K562 (cell line): ENCODE data around the gene RNF187. TPM values are rescaled to one million over a fixed set of nuclear protein-coding genes. Genes with fewer than 3 reads are reported as not detected.

Source experiments
- ATAC-seq: fragments of 200-7000 bp; cut with Tn5 transposase; 3 replicates; pipeline ENCODE4 v1.9.1; 2020; ENCODE audit warnings: moderate library complexity
- BruUV-seq: library from RNA; stranded (reverse); fragments of 400-500 nt; replicated peaks from 2 replicates; lab custom pipeline; 2021; lab: Mats Ljungman, UMichigan
- CTCF ChIA-PET: fragments of 300-600 bp; formaldehyde crosslinking; extraction: SDS; loops from one replicate; lab custom pipeline; 2021; ENCODE audit warnings: low intra/inter-chr PET ratio; lab: Yijun Ruan, JAX
- POLR2A ChIA-PET: fragments of 300-600, 350-650 bp; sonication (Branson Sonifier 250); formaldehyde crosslinking; extraction: SDS; loops from one replicate; lab custom pipeline; 2021; ENCODE audit warnings: antibody characterized with exemption, inconsistent platforms; lab: Yijun Ruan, JAX
- DNase-seq, 4 experiments: peaks; one replicate each; pipeline versions ENCODE4 v3.0.0 to v3.0.0-alpha.2; 2011 to 2018; ENCODE audit warnings: low spot score in 3 of 4, mixed read lengths in 3 of 4; ENCODE audit errors: extremely low read depth in 1 of 4
- FAIRE-seq: peaks from 2 replicates; lab custom pipeline; 2011; peaks lifted over from hg19 to GRCh38; lab: Jason Lieb, UNC
- H2AFZ ChIP-seq: 2 replicates; pipeline ENCODE4 v1.6.0; 2011; ENCODE audit warnings: low read depth, low read length, control low read depth, inconsistent platforms
- H3K27ac ChIP-seq: fragments of 200-600 bp; 3 replicates; pipeline ENCODE4 v1.8.0; 2011; ENCODE audit warnings: low read depth, mild to moderate bottlenecking, control low read depth, inconsistent platforms, low read length, moderate library complexity, mixed read lengths; ENCODE audit errors: extremely low read depth
- H3K27me3 ChIP-seq, 2 experiments: fragments of 300-600 bp in 1 of 2; 2 replicates in 1 of 2; 3 replicates in 1 of 2; pipeline versions ENCODE4 v1.6.0 to v1.8.0; 2011; ENCODE audit warnings: inconsistent platforms in 2 of 2, low read length in 2 of 2, mild to moderate bottlenecking in 1 of 2, mixed read lengths in 1 of 2, moderate library complexity in 1 of 2; ENCODE audit not compliant: control insufficient read depth in 2 of 2, insufficient read depth in 2 of 2
- H3K36me3 ChIP-seq: fragments of 300-600 bp; 3 replicates; pipeline ENCODE4 v1.8.0; 2011; ENCODE audit warnings: mild to moderate bottlenecking, low read length, inconsistent platforms; ENCODE audit not compliant: control insufficient read depth, insufficient read depth
- H3K4me1 ChIP-seq, 2 experiments: fragments of 200-600 bp in 1 of 2; replicated peaks in 1 of 2; 2 replicates in 1 of 2; 3 replicates in 1 of 2; pipeline versions ENCODE4 v1.5.1 to v1.8.0; 2011; ENCODE audit warnings: inconsistent platforms in 2 of 2, low read length in 2 of 2, mild to moderate bottlenecking in 1 of 2, mixed read lengths in 1 of 2, moderate library complexity in 1 of 2; ENCODE audit not compliant: control insufficient read depth in 2 of 2, insufficient read depth in 2 of 2
- H3K4me2 ChIP-seq: 2 replicates; pipeline ENCODE4 v1.6.1; 2011; ENCODE audit warnings: low read length, control low read depth, inconsistent platforms, mixed read lengths; ENCODE audit not compliant: insufficient read depth
- H3K4me3 ChIP-seq: fragments of 200-600 bp; sonication (generic), shearing (Covaris generic); 2 replicates; pipeline ENCODE4 v1.5.1; 2016; ENCODE audit warnings: control low read depth, inconsistent platforms
- H3K79me2 ChIP-seq: fragments of 200-600 bp; 3 replicates; pipeline ENCODE4 v1.8.0; 2011; ENCODE audit warnings: low read length, inconsistent platforms; ENCODE audit not compliant: control insufficient read depth, insufficient read depth
- H3K9ac ChIP-seq, 2 experiments: 2 replicates each; pipeline versions ENCODE4 v1.6.0 to v1.6.1; 2011; ENCODE audit warnings: low read depth in 2 of 2, low read length in 2 of 2, control low read depth in 1 of 2, inconsistent platforms in 1 of 2, mild to moderate bottlenecking in 1 of 2, mixed read lengths in 1 of 2; ENCODE audit not compliant: insufficient read depth in 1 of 2
- H3K9me1 ChIP-seq: one replicate; pipeline ENCODE4 v1.6.0; 2011; ENCODE audit warnings: inconsistent platforms, mild to moderate bottlenecking, low read length, moderate library complexity; ENCODE audit not compliant: control insufficient read depth, insufficient read depth
- H3K9me3 ChIP-seq: replicated peaks from 2 replicates; pipeline ENCODE4 v1.5.1; 2011; ENCODE audit warnings: low read depth, low read length, inconsistent platforms; ENCODE audit not compliant: control insufficient read depth, insufficient read depth
- H4K20me1 ChIP-seq: replicated peaks from 2 replicates; pipeline ENCODE4 v1.6.1; 2011; ENCODE audit warnings: low read length, inconsistent platforms, mixed read lengths; ENCODE audit not compliant: control insufficient read depth, insufficient read depth
- BMI1 ChIP-seq: fragments of 150-350 bp; IDR thresholded peaks from 2 replicates; pipeline ENCODE4 v1.6.1; 2014; ENCODE audit warnings: low read length
- CHD4 ChIP-seq: fragments of 200-600 bp; sonication (generic); IDR thresholded peaks from 3 replicates; pipeline ENCODE4 v1.6.1; 2012; ENCODE audit warnings: low read depth, mild to moderate bottlenecking, mixed read lengths, low read length, inconsistent platforms; ENCODE audit not compliant: insufficient read depth, insufficient replicate concordance, poor library complexity, severe bottlenecking
- ELF1 ChIP-seq: fragments of 200-800 bp; sonication (Bioruptor generic); IDR thresholded peaks from 2 replicates; pipeline ENCODE4 v1.6.1; 2016; ENCODE audit warnings: missing genetic modification characterization, missing compliant biosample characterization
- HDAC2 ChIP-seq: fragments of 450-650 bp; IDR thresholded peaks from 2 replicates; pipeline ENCODE4 v1.6.1; 2016; ENCODE audit warnings: mild to moderate bottlenecking
- HNRNPH1 ChIP-seq: fragments of 200-400 bp; formaldehyde crosslinking; optimal IDR thresholded peaks from 2 replicates; pipeline ENCODE3; 2017; ENCODE audit warnings: low read depth, mild to moderate bottlenecking, low read length, moderate library complexity
- IRF2 ChIP-seq: sonication (generic); formaldehyde crosslinking; IDR thresholded peaks from 2 replicates; pipeline ENCODE4 v1.8.1; 2022; ENCODE audit warnings: mild to moderate bottlenecking, missing genetic modification reagents
- LCOR ChIP-seq: sonication (generic); formaldehyde crosslinking; IDR thresholded peaks from 2 replicates; pipeline ENCODE4 v1.8.0; 2022; ENCODE audit warnings: mild to moderate bottlenecking, missing genetic modification reagents
- MCM5 ChIP-seq: fragments of 450-650 bp; IDR thresholded peaks from 2 replicates; pipeline ENCODE4 v1.6.1; 2016; ENCODE audit warnings: low read depth
- MXI1 ChIP-seq: IDR thresholded peaks from 2 replicates; pipeline ENCODE4 v1.6.1; 2011; ENCODE audit warnings: low read depth, mild to moderate bottlenecking, improper control_type of control experiment, low read length
- NFE2L1 ChIP-seq: fragments of 450-650 bp; IDR thresholded peaks from 2 replicates; pipeline ENCODE4 v1.6.1; 2016; ENCODE audit warnings: missing genetic modification characterization, low read depth, mild to moderate bottlenecking, missing compliant biosample characterization, moderate library complexity, borderline replicate concordance
- PHF21A ChIP-seq: fragments of 450-650 bp; IDR thresholded peaks from 2 replicates; pipeline ENCODE4 v1.6.1; 2017; ENCODE audit warnings: low read depth, borderline replicate concordance
- POLR2H ChIP-seq: IDR thresholded peaks from 2 replicates; pipeline ENCODE4 v1.6.1; 2016; ENCODE audit warnings: missing genetic modification characterization, low read depth, mild to moderate bottlenecking, control low read depth, missing compliant biosample characterization, moderate library complexity
- TCF7 ChIP-seq: sonication (generic); IDR thresholded peaks from 2 replicates; pipeline ENCODE4 v1.6.1; 2016; ENCODE audit warnings: antibody characterized with exemption, borderline replicate concordance
- WGBS: fragments of 100-300 bp; shearing (Covaris generic); methylation state at CpG from one replicate; pipeline ENCODE4 v1.1.6; 2016; ENCODE audit warnings: low coverage, mixed read lengths; ENCODE audit not compliant: insufficient coverage; ENCODE audit errors: missing lambda C conversion rate; 5-methylcytosine and 5-hydroxymethylcytosine counted together
- in situ Hi-C: fragments of 300-500 bp; cut with MboI; formaldehyde crosslinking; loops from 4 replicates; pipeline ENCODE4 v1.15.0; 2018; ENCODE audit warnings: inconsistent platforms, mixed read lengths
- intact Hi-C: fragments of 100-400 bp; cut with micrococcal nuclease; formaldehyde crosslinking; loops from 2 replicates; pipeline ENCODE4 v1.14.2; 2022
- polyA plus RNA-seq, 8 experiments: library from polyadenylated mRNA; depleted of rRNA in 4 of 8; stranded (reverse) in 5 of 8; unstranded in 3 of 8; fragments of >200 nt; fragmentation: Nextera tagmentation in 2 of 8; fragmentation: Illumina TruSeq in 1 of 8; extraction: Ambion mirVana in 2 of 8; extraction: Trizol in 1 of 8; gene quantifications; 2 replicates each; pipeline versions ENCODE4 v1.2.1 to v1.2.3, GENCODE V29; 2011 to 2014; ENCODE audit warnings: inconsistent platforms in 1 of 8, missing spikeins in 1 of 8
- total RNA-seq, 7 experiments: library from RNA; depleted of rRNA in 6 of 7; stranded (reverse); fragments of >200 nt in 6 of 7; fragmentation: Illumina TruSeq in 2 of 7; extraction: Trizol in 2 of 7; gene quantifications; 2 replicates each; pipeline versions ENCODE4 v1.2.1 to v1.2.3, GENCODE V29; 2011 to 2021; ENCODE audit warnings: low replicate concordance in 1 of 7
- TF ChIP-seq, protein P1 (sequence below), 2 experiments: fragments of 250-450 bp in 1 of 2; fragments of 450-650 bp in 1 of 2; sonication (Bioruptor Pico) in 1 of 2; IDR thresholded peaks; 2 replicates each; pipeline versions ENCODE4 v1.6.1 to v1.8.0; 2016 to 2021; ENCODE audit warnings: mild to moderate bottlenecking in 2 of 2, moderate library complexity in 2 of 2, missing compliant biosample characterization in 1 of 2, missing genetic modification characterization in 1 of 2
- TF ChIP-seq, protein P2 (sequence below): fragments of 450-650 bp; formaldehyde crosslinking; IDR thresholded peaks from 2 replicates; pipeline ENCODE4 v1.4.0; 2020; ENCODE audit warnings: mild to moderate bottlenecking, mixed read lengths
- TF ChIP-seq, protein P3 (sequence below): fragments of 450-650 bp; formaldehyde crosslinking; IDR thresholded peaks from 2 replicates; pipeline ENCODE4 v1.4.0; 2022; ENCODE audit warnings: missing genetic modification characterization
- TF ChIP-seq, protein P4 (sequence below): sonication (generic); formaldehyde crosslinking; IDR thresholded peaks from 2 replicates; pipeline ENCODE4 v1.8.1; 2023; ENCODE audit warnings: mild to moderate bottlenecking, missing genetic modification reagents, moderate library complexity

The RNF187 gene
- total and polyA plus RNA-seq, 9 of the 15 experiments (the other 6 are each of a cell fraction or from before 2014, with no cell fraction given): 2.3 to 119 (median 41.9) TPM

DNA sequence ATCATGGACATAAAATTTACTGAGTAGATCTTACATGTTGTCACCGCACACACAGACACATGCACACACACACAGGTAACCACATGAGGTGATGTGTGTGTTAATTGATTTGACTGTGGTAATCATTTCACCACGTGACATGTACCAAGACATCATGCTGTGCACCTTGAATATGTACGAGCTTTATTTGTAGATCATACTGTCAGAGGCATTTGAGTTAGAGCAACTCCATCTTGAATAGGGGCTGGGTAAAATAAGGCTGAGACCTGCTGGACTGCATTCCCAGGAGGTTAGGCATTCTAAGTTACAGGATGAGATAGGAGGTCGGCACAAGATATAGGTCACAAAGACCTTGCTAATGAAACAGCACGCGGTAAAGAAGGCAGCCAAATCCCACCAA, 38.8 kb upstream of the RNF187 start:
- no peaks in the 10 kb centered on the region for H3K9me3 ChIP-seq
- no peak overlapping the region for H3K4me2 ChIP-seq
- peaks cover 18 to 27% of the 10 kb centered on the region in 2 experiments for H3K4me1 ChIP-seq
- intact Hi-C loops (no loop called here), in situ Hi-C loops (no loop called here)
- no peak overlapping the region for H3K4me3 ChIP-seq
- H3K36me3 ChIP-seq: peaks cover 2% of the 10 kb centered on the region; the same call in 2 of the 3 replicates
- H3K79me2 ChIP-seq: no peaks in the 10 kb centered on the region
- ChIA-PET POLR2A (interaction anchor here (1.4 to 7.7 kb wide), 2 partner anchors 9 to 11 kb away, joined by 5 to 58 read pairs; a partner anchor contains a TSS), CTCF (interaction anchor here (0.9 kb wide), 1 partner anchor 10 kb away, joined by 3 read pairs; no protein-coding TSS in a partner anchor)
- peaks cover 15% of the 10 kb centered on the region for H3K9me1 ChIP-seq
- BruUV-seq: no TSS peak
- no peaks in the 10 kb centered on the region for H4K20me1 ChIP-seq
- FAIRE-seq: no peak
- peak overlapping the region; percentile 34 for H2AFZ ChIP-seq
- H3K9ac ChIP-seq: no peak overlapping the region
- H3K27me3 ChIP-seq: no peaks in the 10 kb centered on the region
- WGBS: 50% methylated on average over 6 of the region's 6 CpGs
- no peak overlapping the region for H3K27ac ChIP-seq
- DNase-seq: no peak
- no peak for ATAC-seq
- TF ChIP-seq MXI1 (no peak), MCM5 (no peak), ELF1 (tag) (no peak), PHF21A (no peak), LCOR (CRISPR knock-in tag) (no peak), TCF7 (no peak), BMI1 (no peak), IRF2 (CRISPR knock-in tag) (no peak), HDAC2 (no peak), CHD4 (no peak), HNRNPH1 (no peak), NFE2L1 (tag) (no peak), POLR2H (tag) (no peak)
- TF ChIP-seq, protein P1, sequence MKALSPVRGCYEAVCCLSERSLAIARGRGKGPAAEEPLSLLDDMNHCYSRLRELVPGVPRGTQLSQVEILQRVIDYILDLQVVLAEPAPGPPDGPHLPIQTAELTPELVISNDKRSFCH (CRISPR knock-in tag; IDR thresholded peaks at IDR 0.05): no peak
- TF ChIP-seq, protein P1 (tag; IDR thresholded peaks at IDR 0.05): peak; percentile 65; the same call in 1 of the 2 replicates
- TF ChIP-seq, protein P2, sequence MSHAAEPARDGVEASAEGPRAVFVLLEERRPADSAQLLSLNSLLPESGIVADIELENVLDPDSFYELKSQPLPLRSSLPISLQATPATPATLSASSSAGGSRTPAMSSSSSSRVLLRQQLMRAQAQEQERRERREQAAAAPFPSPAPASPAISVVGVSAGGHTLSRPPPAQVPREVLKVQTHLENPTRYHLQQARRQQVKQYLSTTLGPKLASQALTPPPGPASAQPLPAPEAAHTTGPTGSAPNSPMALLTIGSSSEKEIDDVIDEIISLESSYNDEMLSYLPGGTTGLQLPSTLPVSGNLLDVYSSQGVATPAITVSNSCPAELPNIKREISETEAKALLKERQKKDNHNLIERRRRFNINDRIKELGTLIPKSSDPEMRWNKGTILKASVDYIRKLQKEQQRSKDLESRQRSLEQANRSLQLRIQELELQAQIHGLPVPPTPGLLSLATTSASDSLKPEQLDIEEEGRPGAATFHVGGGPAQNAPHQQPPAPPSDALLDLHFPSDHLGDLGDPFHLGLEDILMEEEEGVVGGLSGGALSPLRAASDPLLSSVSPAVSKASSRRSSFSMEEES (CRISPR knock-in tag): peak; percentile 49; the same call in 1 of the 2 replicates
- TF ChIP-seq, protein P3, sequence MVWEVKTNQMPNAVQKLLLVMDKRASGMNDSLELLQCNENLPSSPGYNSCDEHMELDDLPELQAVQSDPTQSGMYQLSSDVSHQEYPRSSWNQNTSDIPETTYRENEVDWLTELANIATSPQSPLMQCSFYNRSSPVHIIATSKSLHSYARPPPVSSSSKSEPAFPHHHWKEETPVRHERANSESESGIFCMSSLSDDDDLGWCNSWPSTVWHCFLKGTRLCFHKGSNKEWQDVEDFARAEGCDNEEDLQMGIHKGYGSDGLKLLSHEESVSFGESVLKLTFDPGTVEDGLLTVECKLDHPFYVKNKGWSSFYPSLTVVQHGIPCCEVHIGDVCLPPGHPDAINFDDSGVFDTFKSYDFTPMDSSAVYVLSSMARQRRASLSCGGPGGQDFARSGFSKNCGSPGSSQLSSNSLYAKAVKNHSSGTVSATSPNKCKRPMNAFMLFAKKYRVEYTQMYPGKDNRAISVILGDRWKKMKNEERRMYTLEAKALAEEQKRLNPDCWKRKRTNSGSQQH (CRISPR knock-in tag): no peak
- TF ChIP-seq, protein P4, sequence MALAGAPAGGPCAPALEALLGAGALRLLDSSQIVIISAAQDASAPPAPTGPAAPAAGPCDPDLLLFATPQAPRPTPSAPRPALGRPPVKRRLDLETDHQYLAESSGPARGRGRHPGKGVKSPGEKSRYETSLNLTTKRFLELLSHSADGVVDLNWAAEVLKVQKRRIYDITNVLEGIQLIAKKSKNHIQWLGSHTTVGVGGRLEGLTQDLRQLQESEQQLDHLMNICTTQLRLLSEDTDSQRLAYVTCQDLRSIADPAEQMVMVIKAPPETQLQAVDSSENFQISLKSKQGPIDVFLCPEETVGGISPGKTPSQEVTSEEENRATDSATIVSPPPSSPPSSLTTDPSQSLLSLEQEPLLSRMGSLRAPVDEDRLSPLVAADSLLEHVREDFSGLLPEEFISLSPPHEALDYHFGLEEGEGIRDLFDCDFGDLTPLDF (CRISPR knock-in tag): no peak
